ENCODE measurements around the gene CTBP1.

Gene CTBP1

GRCh38 chr4:1246111-1246881 lies 2.6 kb downstream of the CTBP1 start:
- no peak for DNase-seq (ENCODE audit: low spot score)
- H2BK15ac ChIP-seq (ENCODE audit: low read length): no peak overlapping the region
- WGBS, 2 donors (ENCODE audit: extremely low coverage in 2 of 2, insufficient read length in 2 of 2, insufficient replicate concordance in 1 of 2): no CpG with 5 or more reads among the region's 24 CpGs

GRCh38 chr4:1245481-1246051 lies 3.4 kb downstream of the CTBP1 start:
- Histone ChIP-seq H3K14ac (ENCODE audit: low read length) (no peak overlapping the region), H2BK15ac (ENCODE audit: low read length) (no peak overlapping the region), H2AFZ (ENCODE audit: low read length) (no peak overlapping the region), H3K4me1 (ENCODE audit: control insufficient read depth in 2 of 2, insufficient read depth in 1 of 2, low read depth in 1 of 2, low read length in 2 of 2) (peaks cover 16% of the 10 kb centered on the region in 2 donors), H3K23ac (ENCODE audit: low read depth, low read length, poor library complexity) (peak overlapping the region; percentile 98), H3K36me3 (replicated peaks in 1 of 2; ENCODE audit: control insufficient read depth in 2 of 2, insufficient read depth in 2 of 2, low read length in 2 of 2) (peaks cover 19 to 53% of the 10 kb centered on the region in 2 donors), H2BK5ac (ENCODE audit: low read length) (no peak overlapping the region), H3K18ac (ENCODE audit: low read length) (peak overlapping the region; percentile 59), H4K8ac (ENCODE audit: low read depth, low read length) (peak overlapping the region; percentile 99), H3K27ac (replicated peaks; ENCODE audit: low read length) (no peak overlapping the region), H3K27me3 (ENCODE audit: control insufficient read depth in 3 of 3, insufficient read depth in 3 of 3, low read depth in 1 of 3, low read length in 3 of 3) (no peaks in the 10 kb centered on the region), H2AK5ac (ENCODE audit: low read depth, low read length) (peak overlapping the region; percentile 81), H3K79me1 (ENCODE audit: low read depth, low read length) (peaks cover 52% of the 10 kb centered on the region), H3K9me3 (replicated peaks in 1 of 2; ENCODE audit: control insufficient read depth in 2 of 2, insufficient read depth in 1 of 2, low read depth in 1 of 2, low read length in 2 of 2) (peaks cover 7% of the 10 kb centered on the region in 2 donors), H2BK12ac (ENCODE audit: low read length) (no peak overlapping the region), H4K91ac (ENCODE audit: low read depth, low read length, poor library complexity) (peak overlapping the region; percentile 64), H3K4ac (ENCODE audit: low read length) (no peak overlapping the region), H3K4me3 (ENCODE audit: low read length in 2 of 2) (no peak overlapping the region), H3K9ac (ENCODE audit: low read depth, low read length, poor library complexity) (peak overlapping the region; percentile 84), H3K4me2 (ENCODE audit: insufficient read depth, low read length, poor library complexity, severe bottlenecking) (no peak overlapping the region), H2BK120ac (ENCODE audit: low read depth, low read length) (peak overlapping the region; percentile 47)
- DNase-seq (ENCODE audit: low spot score): no peak
- no CpG with 5 or more reads among the region's 26 CpGs for WGBS, 2 donors (ENCODE audit: extremely low coverage in 2 of 2, insufficient read length in 2 of 2, insufficient replicate concordance in 1 of 2)

More at GRCh38 chr4:1246111-1246881, 2.6 kb downstream of the CTBP1 start:
- Histone ChIP-seq H4K91ac (ENCODE audit: low read depth, low read length, poor library complexity) (no peak overlapping the region), H3K9me3 (replicated peaks in 1 of 2; ENCODE audit: control insufficient read depth in 2 of 2, insufficient read depth in 1 of 2, low read depth in 1 of 2, low read length in 2 of 2) (peaks cover 14% of the 10 kb centered on the region in 2 donors), H3K27ac (replicated peaks; ENCODE audit: low read length) (no peak overlapping the region), H3K14ac (ENCODE audit: low read length) (no peak overlapping the region), H3K4ac (ENCODE audit: low read length) (no peak overlapping the region), H3K27me3 (ENCODE audit: control insufficient read depth in 3 of 3, insufficient read depth in 3 of 3, low read depth in 1 of 3, low read length in 3 of 3) (no peaks in the 10 kb centered on the region), H3K9ac (ENCODE audit: low read depth, low read length, poor library complexity) (no peak overlapping the region), H2AFZ (ENCODE audit: low read length) (no peak overlapping the region), H3K36me3 (replicated peaks in 1 of 2; ENCODE audit: control insufficient read depth in 2 of 2, insufficient read depth in 2 of 2, low read length in 2 of 2) (peaks cover 18 to 53% of the 10 kb centered on the region in 2 donors), H3K4me2 (ENCODE audit: insufficient read depth, low read length, poor library complexity, severe bottlenecking) (peak overlapping the region; percentile 67), H4K8ac (ENCODE audit: low read depth, low read length) (no peak overlapping the region), H2BK12ac (ENCODE audit: low read length) (no peak overlapping the region), H3K18ac (ENCODE audit: low read length) (no peak overlapping the region), H2BK120ac (ENCODE audit: low read depth, low read length) (no peak overlapping the region), H2AK5ac (ENCODE audit: low read depth, low read length) (no peak overlapping the region), H3K23ac (ENCODE audit: low read depth, low read length, poor library complexity) (peak overlapping the region; percentile 96), H3K4me1 (ENCODE audit: control insufficient read depth in 2 of 2, insufficient read depth in 1 of 2, low read depth in 1 of 2, low read length in 2 of 2) (peaks cover 16% of the 10 kb centered on the region in 2 donors), H2BK5ac (ENCODE audit: low read length) (no peak overlapping the region), H3K79me1 (ENCODE audit: low read depth, low read length) (peaks cover 50% of the 10 kb centered on the region), H3K4me3 (ENCODE audit: low read length in 2 of 2) (peak overlapping the region in 1 of 2 donors; percentile 84)

DNA sequence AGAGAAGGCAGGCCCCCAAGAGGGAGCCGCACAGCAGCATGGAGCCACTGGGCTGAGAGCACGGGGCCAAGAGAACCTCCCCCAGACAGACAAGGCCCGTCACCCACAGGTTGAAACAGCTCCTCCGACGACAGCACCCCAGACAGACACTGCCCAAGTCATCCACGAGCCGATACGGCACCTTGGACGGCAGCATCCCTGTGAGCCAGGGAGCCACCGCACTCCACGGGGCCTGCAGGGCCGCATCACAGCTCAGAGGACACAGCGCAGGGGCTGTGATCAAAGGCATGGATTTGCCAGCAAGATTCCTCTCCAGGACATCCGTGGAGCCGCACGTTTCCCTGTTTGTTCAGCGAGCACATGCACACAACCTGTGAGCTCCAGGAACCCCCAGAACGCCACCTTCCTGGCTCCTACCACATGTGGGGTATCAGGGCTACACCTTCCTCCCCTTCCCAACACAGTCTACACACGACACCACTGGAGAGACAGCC lies 3.9 kb downstream of the CTBP1 start:
- Histone ChIP-seq H3K18ac (ENCODE audit: low read length) (peak overlapping the region; percentile 59), H3K9ac (ENCODE audit: low read depth, low read length, poor library complexity) (peak overlapping the region; percentile 84), H2BK12ac (ENCODE audit: low read length) (no peak overlapping the region), H3K23ac (ENCODE audit: low read depth, low read length, poor library complexity) (peak overlapping the region; percentile 98), H4K8ac (ENCODE audit: low read depth, low read length) (peak overlapping the region; percentile 99), H4K91ac (ENCODE audit: low read depth, low read length, poor library complexity) (no peak overlapping the region), H2AK5ac (ENCODE audit: low read depth, low read length) (no peak overlapping the region), H3K4ac (ENCODE audit: low read length) (peak overlapping the region; percentile 84), H3K27me3 (ENCODE audit: control insufficient read depth in 3 of 3, insufficient read depth in 3 of 3, low read depth in 1 of 3, low read length in 3 of 3) (no peaks in the 10 kb centered on the region), H2BK120ac (ENCODE audit: low read depth, low read length) (peak overlapping the region; percentile 47), H3K14ac (ENCODE audit: low read length) (no peak overlapping the region), H3K4me1 (ENCODE audit: control insufficient read depth in 2 of 2, insufficient read depth in 1 of 2, low read depth in 1 of 2, low read length in 2 of 2) (peaks cover 15% of the 10 kb centered on the region in 2 donors), H2BK15ac (ENCODE audit: low read length) (no peak overlapping the region), H2AFZ (ENCODE audit: low read length) (no peak overlapping the region), H3K4me3 (ENCODE audit: low read length in 2 of 2) (no peak overlapping the region), H3K79me1 (ENCODE audit: low read depth, low read length) (peaks cover 52% of the 10 kb centered on the region), H3K9me3 (replicated peaks in 1 of 2; ENCODE audit: control insufficient read depth in 2 of 2, insufficient read depth in 1 of 2, low read depth in 1 of 2, low read length in 2 of 2) (peaks cover 1 to 2% of the 10 kb centered on the region in 2 donors), H2BK5ac (ENCODE audit: low read length) (peak overlapping the region; percentile 29), H3K27ac (replicated peaks; ENCODE audit: low read length) (no peak overlapping the region), H3K36me3 (replicated peaks in 1 of 2; ENCODE audit: control insufficient read depth in 2 of 2, insufficient read depth in 2 of 2, low read length in 2 of 2) (peaks cover 18 to 53% of the 10 kb centered on the region in 2 donors), H3K4me2 (ENCODE audit: insufficient read depth, low read length, poor library complexity, severe bottlenecking) (no peak overlapping the region)
- no CpG with 5 or more reads among the region's 19 CpGs for WGBS, 2 donors (ENCODE audit: extremely low coverage in 2 of 2, insufficient read length in 2 of 2, insufficient replicate concordance in 1 of 2)
- DNase-seq (ENCODE audit: low spot score): no peak

Measured in neuronal stem cell (in vitro differentiated cells).